T47D (cell line): Measurements from ENCODE around the gene ANXA6.
"Not testable (repeated sequence)": the region's sequence is repeated elsewhere in the genome, so short reads cannot be mapped to it uniquely, and the experiment has no call there.

Source experiments
- DNase-seq, 2 experiments: peaks; one replicate each; pipeline versions ENCODE4 v3.0.0 to v3.0.0-alpha.2; 2011 to 2012; ENCODE audit warnings: low read depth in 1 of 2, low spot score in 1 of 2
- JUND ChIP-seq: IDR thresholded peaks from 2 replicates; pipeline ENCODE4 v1.6.1; 2012; ENCODE audit warnings: low read depth
- in situ Hi-C: cut with HindIII; loops from 2 replicates; pipeline ENCODE4 v1.10.0; 2016; ENCODE audit warnings: low sequenced_read_pairs, low pct_unique_long_range_greater_than_20kb

ANXA6 gene

DNA sequence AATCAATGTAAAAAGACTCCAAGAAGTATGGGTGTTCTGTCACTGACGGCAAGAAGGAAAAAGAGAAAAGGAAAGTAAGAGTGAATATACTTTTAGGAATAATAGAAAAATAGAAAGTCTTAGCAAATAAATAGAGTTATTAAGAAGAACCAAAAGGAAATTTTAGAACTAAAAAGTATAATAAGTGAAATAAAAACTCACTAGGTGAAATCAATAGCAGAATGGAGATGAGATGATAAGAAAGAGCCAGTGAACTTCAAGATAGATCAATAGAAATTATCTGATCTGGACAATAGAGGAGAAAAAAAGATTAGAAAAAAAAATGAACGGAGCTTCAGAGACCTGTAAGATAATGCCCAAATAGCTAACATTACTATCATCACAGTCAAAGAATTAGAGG, 31.6 kb upstream of the ANXA6 start:
- in situ Hi-C loops, result no loop called here

DNA sequence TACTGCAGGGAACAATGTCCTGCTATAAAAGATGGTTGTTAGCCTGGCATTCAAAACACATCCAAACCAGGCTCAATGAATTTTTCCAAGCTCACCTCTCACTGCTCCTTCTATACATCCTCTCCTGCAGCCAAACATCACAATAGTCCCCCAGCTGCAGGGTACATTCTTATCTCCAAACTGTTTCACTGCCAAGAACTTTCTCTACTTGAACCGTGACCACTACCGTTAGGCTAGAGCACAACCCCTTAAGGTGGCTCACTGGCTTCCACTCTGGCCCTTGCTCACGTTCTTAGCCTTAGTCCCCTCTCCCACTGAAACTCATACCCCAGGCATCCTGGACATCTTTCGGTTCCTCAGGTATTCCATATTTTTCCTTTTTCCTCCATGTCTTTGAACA, 29.0 kb upstream of the ANXA6 start:
- in situ Hi-C loops, result no loop called here
- DNase-seq, result no peak
- no peak for TF ChIP-seq JUND

More for the DNA sequence above, 31.6 kb upstream of the ANXA6 start:
- DNase-seq, result no peak
- TF ChIP-seq JUND, result no peak

GRCh38 chr5:151186052-151186451, 28.5 kb upstream of the ANXA6 start:
- TF ChIP-seq JUND, result no peak
- DNase-seq, result no peak
- in situ Hi-C loops, result no loop called here

DNA sequence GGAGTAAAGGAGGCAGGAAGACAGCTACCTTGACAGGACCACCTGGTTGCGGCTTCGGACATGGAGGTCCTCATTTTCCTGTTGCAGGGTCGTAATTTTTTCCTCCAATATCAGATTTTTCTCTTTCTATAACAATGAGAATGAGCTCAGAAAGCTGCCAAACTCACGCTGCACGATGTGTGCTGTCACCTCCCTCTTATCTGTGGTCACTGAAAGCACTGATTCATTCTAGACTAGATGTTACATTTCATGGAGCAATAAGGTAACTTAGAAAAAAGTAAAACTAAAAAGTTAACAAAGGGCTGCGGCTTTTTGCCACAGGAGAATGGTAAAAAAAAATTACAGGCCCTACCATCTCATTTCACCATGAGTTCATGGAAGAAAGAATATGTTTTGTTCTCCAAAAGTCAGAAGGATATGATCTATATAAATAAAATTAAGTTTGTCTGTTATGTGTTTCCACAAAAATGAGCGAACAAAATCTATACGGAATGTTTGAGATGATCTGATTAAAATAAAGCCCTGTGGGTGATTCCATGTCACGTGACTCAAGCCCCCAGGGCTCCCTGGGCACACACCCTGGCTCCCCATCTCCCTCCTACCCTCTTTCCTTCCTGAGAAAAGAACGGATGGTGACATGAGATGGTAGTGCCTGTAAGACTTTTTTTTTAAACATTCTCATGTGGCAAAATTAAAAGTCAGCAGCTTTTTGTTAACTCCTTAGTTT, 26.9 kb upstream of the ANXA6 start:
- no peak for DNase-seq
- in situ Hi-C loops, result no loop called here
- no peak for TF ChIP-seq JUND

GRCh38 chr5:151183456-151184245, 26.1 kb upstream of the ANXA6 start:
- in situ Hi-C loops, result no loop called here
- DNase-seq, result peak in 1 of 2 experiments; percentile 43
- TF ChIP-seq JUND, result no peak; the same call in 1 of the 2 replicates

DNA sequence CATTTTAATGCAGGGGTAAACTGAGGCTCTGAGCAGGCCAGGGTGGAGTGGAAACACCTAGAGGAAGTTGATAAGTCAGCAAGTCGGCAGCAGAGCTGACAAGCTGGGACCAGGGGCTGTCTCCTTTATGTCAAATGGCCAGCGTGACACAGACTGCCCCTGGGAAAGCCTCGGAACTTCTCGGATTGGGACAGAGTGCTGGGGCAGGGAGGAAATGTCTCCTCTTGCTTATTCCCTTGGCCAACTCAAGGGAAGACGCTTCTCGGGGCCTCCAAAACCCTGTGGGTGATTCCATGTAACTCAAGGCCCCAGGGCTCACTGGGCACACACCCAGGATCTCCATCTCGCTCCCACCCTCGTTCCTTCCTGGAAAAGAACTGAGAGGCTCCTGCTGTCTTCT, 25.4 kb upstream of the ANXA6 start:
- no peak for TF ChIP-seq JUND
- no peak for DNase-seq
- in situ Hi-C loops, result no loop called here

- DNase-seq, result no peak
- in situ Hi-C loops, result no loop called here
- no peak for TF ChIP-seq JUND
Measured at GRCh38 chr5:151182524-151182900, 24.9 kb upstream of the ANXA6 start.

GRCh38 chr5:151181818-151182523, 24.4 kb upstream of the ANXA6 start:
- peak; percentile 46 to 47 for DNase-seq
- in situ Hi-C loops, result no loop called here
- no peak for TF ChIP-seq JUND

DNA sequence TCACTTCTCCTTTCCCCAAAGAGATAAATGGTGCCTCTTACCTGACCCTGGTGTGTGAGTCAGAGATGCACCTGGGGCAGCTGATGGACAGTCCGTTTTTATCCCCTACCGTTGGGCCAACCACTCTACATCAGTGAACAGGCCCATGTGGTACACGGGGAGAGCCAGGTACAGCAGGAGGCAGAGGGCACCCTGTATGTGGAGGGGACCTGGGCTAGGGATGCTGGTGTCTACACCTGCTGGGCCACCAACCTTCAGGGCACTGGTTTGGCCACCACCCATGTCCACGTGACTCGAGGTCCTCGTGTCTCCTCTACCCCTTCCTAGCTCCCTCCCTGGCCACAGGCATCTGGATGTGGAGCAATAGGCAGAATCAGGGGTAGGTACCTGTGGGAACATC, 22.7 kb upstream of the ANXA6 start:
- in situ Hi-C loops, result no loop called here
- no peak for DNase-seq
- TF ChIP-seq JUND, result no peak

- DNase-seq, result no peak
- in situ Hi-C loops, result no loop called here
- TF ChIP-seq JUND, result no peak
Measured at GRCh38 chr5:151179489-151179840, 21.9 kb upstream of the ANXA6 start.

GRCh38 chr5:151178777-151179488, 21.4 kb upstream of the ANXA6 start:
- DNase-seq, result no peak
- in situ Hi-C loops, result no loop called here
- TF ChIP-seq JUND, result no peak

- no peak for DNase-seq
- in situ Hi-C loops, result no loop called here
- TF ChIP-seq JUND, result no peak
Measured at GRCh38 chr5:151178372-151178771, 20.8 kb upstream of the ANXA6 start.

DNA sequence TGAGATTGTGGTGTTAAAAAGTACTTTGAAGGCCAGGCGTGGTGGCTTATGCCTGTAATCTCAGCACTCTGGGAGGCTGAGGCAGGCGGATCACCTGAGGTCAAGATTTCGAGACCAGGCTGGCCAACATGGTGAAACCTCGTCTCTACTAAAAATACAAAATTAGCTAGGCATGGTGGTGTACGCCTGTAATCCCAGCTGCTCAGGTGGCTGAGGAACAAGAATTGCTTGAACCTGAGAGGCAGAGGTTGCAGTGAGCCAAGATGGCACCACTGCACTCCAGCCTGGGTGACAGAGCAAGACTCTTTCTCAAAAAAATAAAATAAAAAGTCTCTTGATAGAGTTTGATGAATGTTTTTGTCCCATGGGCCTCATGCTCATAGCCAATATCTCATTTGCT, 18.7 kb upstream of the ANXA6 start:
- in situ Hi-C loops, DNase-seq: not testable (repeated sequence)
